B cell (primary cell): ENCODE data around the gene GRID2. TPM values are rescaled to one million over a fixed set of nuclear protein-coding genes. Genes with fewer than 3 reads are reported as not detected.

ENCODE experiments used
- ATAC-seq: fragments of 200-7000 bp; cut with Tn5 transposase; one replicate; pipeline ENCODE4 v1.10.0; 2021; ENCODE audit warnings: low read depth, mild to moderate bottlenecking, moderate number of reproducible peaks, moderate library complexity
- CTCF ChIA-PET: fragments of 350-600 bp; sonication (Branson Sonifier 250); formaldehyde crosslinking; loops from one replicate; lab custom pipeline; 2021; ENCODE audit warnings: antibody characterized with exemption, inconsistent platforms; lab: Charles Lee
- POLR2A ChIA-PET: fragments of 350-600 bp; sonication (Branson Sonifier 250); formaldehyde crosslinking; loops from one replicate; lab custom pipeline; 2021; ENCODE audit warnings: antibody characterized with exemption; lab: Charles Lee
- DNase-seq: peaks from one replicate; pipeline ENCODE4 v3.0.0; 2013
- H2AFZ ChIP-seq: 2 replicates; pipeline ENCODE4 v1.6.1; 2012; ENCODE audit warnings: mild to moderate bottlenecking, low read depth, low read length; ENCODE audit not compliant: insufficient read depth, poor library complexity, severe bottlenecking
- H3K27ac ChIP-seq, 2 donors: 1 replicate in 1 of 2; 2 replicates in 1 of 2; pipeline ENCODE4 v1.5.1; 2012 to 2013; ENCODE audit warnings: low read length in 2 of 2, mild to moderate bottlenecking in 2 of 2, moderate library complexity in 1 of 2
- H3K27me3 ChIP-seq, 4 experiments: fragments of 200-600 bp in 1 of 4; sonication (generic) in 1 of 4; replicated peaks in 1 of 4; 1 replicate in 2 of 4; 2 replicates in 2 of 4; pipeline versions ENCODE4 v1.6.1 to v1.7.0; 2013 to 2016; ENCODE audit warnings: low read length in 3 of 4, mild to moderate bottlenecking in 2 of 4, mixed read lengths in 1 of 4, moderate library complexity in 1 of 4; ENCODE audit not compliant: insufficient read depth in 4 of 4, control insufficient read depth in 3 of 4; ENCODE audit errors: control extremely low read depth in 1 of 4
- H3K36me3 ChIP-seq, 2 experiments: replicated peaks in 1 of 2; 1 replicate in 1 of 2; 2 replicates in 1 of 2; pipeline versions ENCODE4 v1.6.1 to v1.7.1; 2013; ENCODE audit warnings: low read length in 1 of 2; ENCODE audit not compliant: insufficient read depth in 2 of 2, control insufficient read depth in 1 of 2; ENCODE audit errors: control extremely low read depth in 1 of 2, extremely low read depth in 1 of 2
- H3K4me1 ChIP-seq, 2 donors: fragments of 200-600 bp in 1 of 2; sonication (generic) in 1 of 2; 1 replicate in 1 of 2; 2 replicates in 1 of 2; pipeline versions ENCODE4 v1.5.1 to v1.6.1; 2013 to 2017; ENCODE audit warnings: low read length in 2 of 2; ENCODE audit not compliant: control insufficient read depth in 2 of 2, insufficient read depth in 2 of 2
- H3K4me2 ChIP-seq: replicated peaks from 2 replicates; pipeline ENCODE3; 2012; ENCODE audit warnings: mild to moderate bottlenecking, low read depth, low read length; ENCODE audit not compliant: poor library complexity, severe bottlenecking
- H3K4me3 ChIP-seq, 5 experiments: fragments of 200-600 bp in 1 of 5; sonication (generic) in 1 of 5; 1 replicate in 3 of 5; 2 replicates in 2 of 5; pipeline versions ENCODE4 v1.5.1 to v1.7.0; 2011 to 2016; ENCODE audit warnings: low read length in 4 of 5, mild to moderate bottlenecking in 4 of 5, low read depth in 2 of 5, control low read depth in 1 of 5, moderate library complexity in 1 of 5; ENCODE audit not compliant: insufficient read depth in 1 of 5; ENCODE audit errors: control extremely low read depth in 1 of 5, extremely low read depth in 1 of 5
- H3K79me2 ChIP-seq: fragments of 200-600 bp; sonication (generic); one replicate; pipeline ENCODE4 v1.6.0; 2016; ENCODE audit warnings: low read length; ENCODE audit not compliant: control insufficient read depth, insufficient read depth
- H3K9ac ChIP-seq: fragments of 200-600 bp; sonication (generic); 2 replicates; pipeline ENCODE4 v1.6.1; 2017; ENCODE audit warnings: mild to moderate bottlenecking, low read length, moderate library complexity
- H3K9me3 ChIP-seq, 3 donors: one replicate each; pipeline versions ENCODE4 v1.6.1 to v1.7.1; 2013; ENCODE audit warnings: low read length in 2 of 3; ENCODE audit not compliant: control insufficient read depth in 2 of 3, insufficient read depth in 1 of 3; ENCODE audit errors: control extremely low read depth in 1 of 3
- H4K20me1 ChIP-seq: 2 replicates; pipeline ENCODE4 v1.6.0; 2012; ENCODE audit warnings: mild to moderate bottlenecking, low read length; ENCODE audit not compliant: insufficient read depth, control insufficient read depth, poor library complexity, severe bottlenecking
- H3K27ac Mint-ChIP-seq: one replicate; pipeline ENCODE4 v1.8.0; 2021; ENCODE audit warnings: mixed read lengths
- H3K27me3 Mint-ChIP-seq: one replicate; pipeline ENCODE4 v1.8.0; 2021; ENCODE audit warnings: mixed read lengths
- H3K4me1 Mint-ChIP-seq: one replicate; pipeline ENCODE4 v1.8.0; 2021; ENCODE audit warnings: mixed read lengths
- H3K4me3 Mint-ChIP-seq: one replicate; pipeline ENCODE4 v1.8.0; 2021; ENCODE audit warnings: mixed read lengths
- H3K9me3 Mint-ChIP-seq: one replicate; pipeline ENCODE4 v1.8.0; 2022; ENCODE audit warnings: mixed read lengths; ENCODE audit not compliant: insufficient read depth
- CTCF ChIP-seq: fragments of 200-600 bp; IDR thresholded peaks from one replicate; pipeline ENCODE4 v1.8.0; 2022; ENCODE audit warnings: antibody characterized with exemption, mild to moderate bottlenecking
- EZH2 ChIP-seq: IDR thresholded peaks from 2 replicates; pipeline ENCODE4 v1.6.1; 2012; ENCODE audit warnings: borderline replicate concordance, low read depth, mild to moderate bottlenecking, moderate library complexity, low read length; ENCODE audit not compliant: insufficient read depth, poor library complexity, severe bottlenecking
- WGBS: methylation state at CpG from one replicate; pipeline ENCODE4 v1.1.5; 2013; ENCODE audit warnings: missing lambda C conversion rate; ENCODE audit not compliant: insufficient coverage; 5-methylcytosine and 5-hydroxymethylcytosine counted together
- intact Hi-C: fragments of 100-400 bp; cut with micrococcal nuclease; formaldehyde crosslinking; loops from one replicate; pipeline ENCODE4 v1.10.0; 2022
- polyA plus RNA-seq: library from polyadenylated mRNA; depleted of rRNA; stranded (reverse); fragments of >200 nt; gene quantifications from 2 replicates; pipeline ENCODE4 v1.2.3, GENCODE V29; 2012
- total RNA-seq, 2 donors: library from RNA; stranded (reverse); fragments of 120-200 nt in 1 of 2; gene quantifications; 1 replicate in 1 of 2; 2 replicates in 1 of 2; pipeline versions ENCODE4 v1.2.3 to v1.2.4, GENCODE V29; 2013 to 2022

Gene GRID2
- total and polyA plus RNA-seq, 2 donors (not counting 1 experiment from before 2014, with no cell fraction given), result not detected

DNA sequence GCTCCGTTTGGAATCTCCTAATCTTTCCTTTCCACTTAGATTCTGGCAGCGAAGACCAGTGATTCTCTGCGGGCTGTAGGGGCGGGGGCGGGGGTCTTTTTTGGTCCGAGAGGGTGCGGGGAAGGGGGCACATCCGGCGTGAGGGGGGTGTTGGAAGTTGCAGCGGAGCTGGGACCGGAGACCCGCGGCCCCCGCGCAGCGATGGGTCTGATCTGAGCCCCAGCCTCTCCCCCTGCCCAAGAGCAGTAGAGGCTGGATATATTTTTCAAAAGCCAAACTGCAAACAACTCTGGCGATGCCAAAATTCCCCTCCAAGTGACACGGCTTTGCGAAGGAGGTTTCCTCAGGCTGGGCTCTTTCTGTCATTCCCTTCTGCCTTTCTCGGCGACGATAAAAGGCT, 355 bp downstream of the GRID2 start:
- CTCF ChIA-PET, result no interaction called here
- Histone ChIP-seq H3K4me2 (no peak overlapping the region), H3K36me3 (no peaks in the 10 kb centered on the region), H4K20me1 (no peaks in the 10 kb centered on the region), H2AFZ (no peak overlapping the region), H3K79me2 (no peaks in the 10 kb centered on the region), H3K27me3 (peaks cover 0 to 20% (median 8%) of the 10 kb centered on the region in 4 experiments), H3K4me3 (no peak overlapping the region), H3K4me1 (peaks cover 0 to 5% of the 10 kb centered on the region in 2 donors), H3K27ac (no peak overlapping the region), H3K9ac (no peak overlapping the region), H3K9me3 (peaks cover 0 to 11% (median 0%) of the 10 kb centered on the region in 3 donors)
- no peaks in the 10 kb centered on the region for H3K9me3 Mint-ChIP-seq
- peaks cover 32% of the 10 kb centered on the region for H3K27me3 Mint-ChIP-seq
- peaks cover 6% of the 10 kb centered on the region for H3K4me1 Mint-ChIP-seq
- intact Hi-C loops, result no loop called here
- POLR2A ChIA-PET, result no interaction called here
- no peak overlapping the region for H3K4me3 Mint-ChIP-seq
- DNase-seq (no peak), ATAC-seq (no peak)
- H3K27ac Mint-ChIP-seq, result no peak overlapping the region
- WGBS, result 8% methylated on average over 12 of the region's 22 CpGs
- TF ChIP-seq EZH2 (no peak), CTCF (no peak)

GRCh38 chr4:92304606-92305005, 840 bp downstream of the GRID2 start:
- Mint-ChIP-seq H3K9me3 (no peaks in the 10 kb centered on the region), H3K4me1 (peaks cover 6% of the 10 kb centered on the region), H3K27ac (no peak overlapping the region), H3K27me3 (peaks cover 32% of the 10 kb centered on the region), H3K4me3 (no peak overlapping the region)
- Histone ChIP-seq H3K9me3 (peaks cover 0 to 11% (median 0%) of the 10 kb centered on the region in 3 donors), H3K27ac (no peak overlapping the region), H3K36me3 (no peaks in the 10 kb centered on the region), H2AFZ (no peak overlapping the region), H4K20me1 (no peaks in the 10 kb centered on the region), H3K4me1 (peaks cover 0 to 5% of the 10 kb centered on the region in 2 donors), H3K9ac (no peak overlapping the region), H3K27me3 (peaks cover 0 to 20% (median 8%) of the 10 kb centered on the region in 4 experiments), H3K4me3 (no peak overlapping the region), H3K4me2 (peak overlapping the region; percentile 22), H3K79me2 (no peaks in the 10 kb centered on the region)
- CTCF ChIA-PET, result no interaction called here
- POLR2A ChIA-PET, result no interaction called here
- WGBS, result 7% methylated on average over 3 of the region's 18 CpGs
- no peak for DNase-seq
- TF ChIP-seq EZH2 (no peak), CTCF (no peak)
- ATAC-seq, result no peak
- intact Hi-C loops, result no loop called here
